Measurements from ENCODE around the gene COL24A1. TPM values are rescaled to one million over a fixed set of nuclear protein-coding genes. Genes with fewer than 3 reads are reported as not detected.

COL24A1 gene
- total RNA-seq, 8 experiments from 2014 or later: 0.37 to 4.3 (median 0.86) TPM

GRCh38 chr1:85940656-85941306 is 215.8 kb downstream of the COL24A1 start:
- in situ Hi-C loops (cut with MboI; ENCODE audit: low pct_unique_long_range_greater_than_20kb in 2 of 9, low sequenced_read_pairs in 9 of 9, unreplicated experiment in 9 of 9): no loop called here
- H3K4me3 ChIP-seq: no peak overlapping the region
- peak in 2 of 8 experiments; percentile 42 to 76 for ATAC-seq (replicated peaks in 6 of 8)
- H3K27ac ChIP-seq: no peak overlapping the region
- 0 to 66% (median 42%) methylated on average over 1 to 2 of the region's 2 CpGs; no CpG with 5 or more reads in 2 of the 10 experiments for WGBS, 10 experiments
- no peaks in the 10 kb centered on the region for H3K4me1 ChIP-seq (replicated peaks in 1 of 2)

GRCh38 chr1:85938829-85939228 is 217.7 kb downstream of the COL24A1 start:
- WGBS, 10 experiments: 57 to 96% (median 87%) methylated on average over 1 to 4 of the region's 4 CpGs
- H3K4me3 ChIP-seq: no peak overlapping the region
- no peak overlapping the region for H3K27ac ChIP-seq
- no peaks in the 10 kb centered on the region for H3K4me1 ChIP-seq (replicated peaks in 1 of 2)
- in situ Hi-C loops (cut with MboI; ENCODE audit: low pct_unique_long_range_greater_than_20kb in 2 of 9, low sequenced_read_pairs in 9 of 9, unreplicated experiment in 9 of 9): no loop called here
- no peak for ATAC-seq (replicated peaks in 6 of 8)

DNA sequence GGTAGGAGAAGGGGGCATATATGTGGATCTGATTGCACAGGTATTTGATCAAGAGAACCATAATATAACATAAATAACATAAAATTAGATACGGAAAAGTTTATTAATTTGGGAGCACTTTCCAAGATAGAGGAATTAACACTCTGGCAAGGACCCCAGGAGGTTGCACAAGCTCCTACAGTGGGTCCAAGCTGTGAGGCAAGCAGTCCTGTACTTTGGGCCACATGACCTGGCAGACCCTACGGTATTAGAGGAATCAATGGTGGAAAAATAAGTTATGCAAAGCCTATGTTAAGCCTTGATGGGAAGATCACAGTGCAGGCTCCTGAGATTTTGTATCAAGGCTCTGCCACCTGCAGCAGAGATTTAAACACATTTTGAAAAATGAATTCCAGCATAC is 220.1 kb downstream of the COL24A1 start:
- Histone ChIP-seq H3K27ac (no peak overlapping the region), H3K4me3 (no peak overlapping the region), H3K4me1 (replicated peaks in 1 of 2) (no peaks in the 10 kb centered on the region)
- in situ Hi-C loops (cut with MboI; ENCODE audit: low pct_unique_long_range_greater_than_20kb in 2 of 9, low sequenced_read_pairs in 9 of 9, unreplicated experiment in 9 of 9): no loop called here
- WGBS, 10 experiments: 0 to 100% (median 61%) methylated on average over 1 to 2 of the region's 2 CpGs; no CpG with 5 or more reads in 2 of the 10 experiments
- ATAC-seq (replicated peaks in 6 of 8): no peak

- ATAC-seq (replicated peaks in 6 of 8): no peak
- in situ Hi-C loops (cut with MboI; ENCODE audit: low pct_unique_long_range_greater_than_20kb in 2 of 9, low sequenced_read_pairs in 9 of 9, unreplicated experiment in 9 of 9): no loop called here
- 43 to 100% (median 100%) methylated on average over 1 of the region's 1 CpG; no CpG with 5 or more reads in 5 of the 10 experiments for WGBS, 10 experiments
Observed at GRCh38 chr1:85936057-85936456, 220.5 kb downstream of the COL24A1 start.

GRCh38 chr1:85935234-85935633 is 221.3 kb downstream of the COL24A1 start:
- H3K4me1 ChIP-seq (replicated peaks in 1 of 2): no peaks in the 10 kb centered on the region
- ATAC-seq (replicated peaks in 6 of 8): peak in 1 of 8 experiments; percentile 17
- H3K4me3 ChIP-seq: no peak overlapping the region
- WGBS, 10 experiments: 17 to 93% (median 78%) methylated on average over 1 to 2 of the region's 2 CpGs
- in situ Hi-C loops (cut with MboI; ENCODE audit: low pct_unique_long_range_greater_than_20kb in 2 of 9, low sequenced_read_pairs in 9 of 9, unreplicated experiment in 9 of 9): no loop called here
- no peak overlapping the region for H3K27ac ChIP-seq

More at GRCh38 chr1:85936057-85936456, 220.5 kb downstream of the COL24A1 start:
- Histone ChIP-seq H3K4me1 (replicated peaks in 1 of 2) (no peaks in the 10 kb centered on the region), H3K27ac (no peak overlapping the region), H3K4me3 (no peak overlapping the region)

DNA sequence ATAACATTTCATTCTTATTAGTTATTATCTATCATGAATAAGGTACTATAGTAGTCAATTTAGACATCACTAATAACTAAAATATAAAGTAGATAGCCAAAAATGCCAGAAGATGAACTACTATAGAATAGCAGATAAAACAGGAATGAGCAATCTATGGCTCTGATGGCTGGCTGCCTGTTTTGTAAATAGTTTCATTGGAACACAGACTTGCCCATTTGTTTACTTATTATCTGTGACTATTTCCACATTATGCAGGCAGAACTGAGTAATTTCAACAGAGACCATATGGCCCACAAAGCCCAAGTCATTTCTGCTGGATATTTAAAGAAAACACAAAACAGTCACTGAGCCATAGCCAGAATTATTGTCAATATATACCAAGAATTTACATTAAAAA is 222.1 kb downstream of the COL24A1 start:
- ATAC-seq (replicated peaks in 6 of 8): peak in 3 of 8 experiments; percentile 22 to 70 (median 56)
- no peak overlapping the region for H3K27ac ChIP-seq
- H3K4me1 ChIP-seq (replicated peaks in 1 of 2): no peaks in the 10 kb centered on the region
- in situ Hi-C loops (cut with MboI; ENCODE audit: low pct_unique_long_range_greater_than_20kb in 2 of 9, low sequenced_read_pairs in 9 of 9, unreplicated experiment in 9 of 9): no loop called here
- H3K4me3 ChIP-seq: no peak overlapping the region

- Histone ChIP-seq H3K27ac (no peak overlapping the region), H3K4me1 (replicated peaks in 1 of 2) (no peaks in the 10 kb centered on the region), H3K4me3 (no peak overlapping the region)
- peak in 2 of 8 experiments; percentile 40 to 71 for ATAC-seq (replicated peaks in 6 of 8)
- in situ Hi-C loops (cut with MboI; ENCODE audit: low pct_unique_long_range_greater_than_20kb in 2 of 9, low sequenced_read_pairs in 9 of 9, unreplicated experiment in 9 of 9): no loop called here
Observed at GRCh38 chr1:85933961-85934360, 222.6 kb downstream of the COL24A1 start.

- ATAC-seq (replicated peaks in 6 of 8): no peak
- WGBS, 10 experiments: 44 to 94% (median 65%) methylated on average over 2 to 3 of the region's 3 CpGs; no CpG with 5 or more reads in 2 of the 10 experiments
Observed at GRCh38 chr1:85911742-85912141, 244.8 kb downstream of the COL24A1 start.

GRCh38 chr1:85900921-85901320 is 255.7 kb downstream of the COL24A1 start:
- in situ Hi-C loops (cut with MboI; ENCODE audit: low pct_unique_long_range_greater_than_20kb in 2 of 9, low sequenced_read_pairs in 9 of 9, unreplicated experiment in 9 of 9): no loop called here
- ATAC-seq (replicated peaks in 6 of 8): no peak
- Histone ChIP-seq H3K4me1 (replicated peaks in 1 of 2) (no peaks in the 10 kb centered on the region), H3K4me3 (no peak overlapping the region), H3K27ac (no peak overlapping the region)

More at GRCh38 chr1:85911742-85912141, 244.8 kb downstream of the COL24A1 start:
- in situ Hi-C loops (cut with MboI; ENCODE audit: low pct_unique_long_range_greater_than_20kb in 2 of 9, low sequenced_read_pairs in 9 of 9, unreplicated experiment in 9 of 9): no loop called here
- Histone ChIP-seq H3K4me3 (no peak overlapping the region), H3K27ac (no peak overlapping the region), H3K4me1 (replicated peaks in 1 of 2) (no peaks in the 10 kb centered on the region)

GRCh38 chr1:85898861-85899260 is 257.7 kb downstream of the COL24A1 start:
- in situ Hi-C loops (cut with MboI; ENCODE audit: low pct_unique_long_range_greater_than_20kb in 2 of 9, low sequenced_read_pairs in 9 of 9, unreplicated experiment in 9 of 9): loop anchor here in 2 of 9 experiments (25.0 kb wide), 2 partner anchors 187 to 587 kb away; partner anchors contain the start of gene ZNHIT6 (in 1 of the 2)
- H3K27ac ChIP-seq: no peak overlapping the region
- H3K4me1 ChIP-seq (replicated peaks in 1 of 2): no peaks in the 10 kb centered on the region
- no peak overlapping the region for H3K4me3 ChIP-seq
- 52 to 100% (median 92%) methylated on average over 1 to 2 of the region's 2 CpGs for WGBS, 10 experiments
- no peak for ATAC-seq (replicated peaks in 6 of 8)

DNA sequence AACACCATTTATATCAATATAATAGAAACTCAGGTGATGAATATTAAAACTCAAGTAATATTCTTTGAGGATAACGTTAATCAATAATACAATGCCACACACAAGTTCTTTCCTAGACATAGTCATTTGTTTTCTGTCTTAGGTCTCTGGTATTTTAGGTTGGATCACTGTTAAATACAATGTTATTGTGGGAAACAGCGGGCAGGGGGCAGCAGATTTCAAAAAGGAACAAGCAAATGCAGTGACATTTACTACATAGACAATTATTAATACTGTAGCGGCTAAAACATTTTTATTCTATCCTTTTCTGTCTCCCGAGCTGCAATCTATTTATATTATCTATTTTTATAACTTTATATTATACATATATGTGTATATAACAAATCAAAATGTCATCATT is 261.9 kb downstream of the COL24A1 start:
- Histone ChIP-seq H3K4me3 (no peak overlapping the region), H3K4me1 (replicated peaks in 1 of 2) (no peaks in the 10 kb centered on the region), H3K27ac (no peak overlapping the region)
- in situ Hi-C loops (cut with MboI; ENCODE audit: low pct_unique_long_range_greater_than_20kb in 2 of 9, low sequenced_read_pairs in 9 of 9, unreplicated experiment in 9 of 9): loop anchor here in 2 of 9 experiments (25.0 kb wide), 2 partner anchors 182 to 582 kb away; partner anchors contain the start of gene ZNHIT6 (in 1 of the 2)
- peak in 3 of 8 experiments; percentile 46 to 70 (median 55) for ATAC-seq (replicated peaks in 6 of 8)
- 0 to 39% (median 18%) methylated on average over 1 to 4 of the region's 4 CpGs for WGBS, 10 experiments

GRCh38 chr1:85892366-85892765 is 264.2 kb downstream of the COL24A1 start:
- no peak overlapping the region for H3K27ac ChIP-seq
- in situ Hi-C loops (cut with MboI; ENCODE audit: low pct_unique_long_range_greater_than_20kb in 2 of 9, low sequenced_read_pairs in 9 of 9, unreplicated experiment in 9 of 9): loop anchor here in 2 of 9 experiments (25.0 kb wide), 2 partner anchors 180 to 580 kb away; partner anchors contain the start of gene ZNHIT6 (in 1 of the 2)
- H3K4me3 ChIP-seq: no peak overlapping the region
- H3K4me1 ChIP-seq (replicated peaks in 1 of 2): no peaks in the 10 kb centered on the region
- 80 to 100% (median 96%) methylated on average over 1 to 2 of the region's 2 CpGs for WGBS, 10 experiments
- ATAC-seq (replicated peaks in 6 of 8): no peak

DNA sequence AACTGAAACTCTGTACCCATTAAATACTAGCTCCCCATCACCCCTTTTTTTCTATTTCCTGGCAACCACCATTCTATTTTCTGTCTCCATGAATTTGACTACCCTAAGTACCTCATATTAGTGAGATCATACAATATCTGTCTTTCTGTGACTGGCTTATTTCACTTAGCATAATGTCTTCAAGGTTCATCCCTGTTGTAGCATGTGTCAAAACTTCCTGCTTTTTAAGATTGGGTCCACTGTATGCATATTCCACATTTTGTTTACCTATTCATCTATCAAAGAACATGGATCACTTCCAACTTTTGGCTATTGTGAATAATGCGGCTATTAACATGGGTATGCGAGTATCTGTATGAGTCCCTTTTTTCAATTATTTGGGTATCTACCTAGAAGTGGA is 266.7 kb downstream of the COL24A1 start:
- in situ Hi-C loops (cut with MboI; ENCODE audit: low pct_unique_long_range_greater_than_20kb in 2 of 9, low sequenced_read_pairs in 9 of 9, unreplicated experiment in 9 of 9): loop anchor here in 2 of 9 experiments (25.0 kb wide), 2 partner anchors 178 to 578 kb away; partner anchors contain the start of gene ZNHIT6 (in 1 of the 2)
- 50 to 100% (median 93%) methylated on average over 1 to 2 of the region's 2 CpGs; no CpG with 5 or more reads in 2 of the 10 experiments for WGBS, 10 experiments
- H3K27ac ChIP-seq: no peak overlapping the region
- ATAC-seq (replicated peaks in 6 of 8): peak in 2 of 8 experiments; percentile 55 to 58
- H3K4me1 ChIP-seq (replicated peaks in 1 of 2): no peaks in the 10 kb centered on the region
- H3K4me3 ChIP-seq: no peak overlapping the region

DNA sequence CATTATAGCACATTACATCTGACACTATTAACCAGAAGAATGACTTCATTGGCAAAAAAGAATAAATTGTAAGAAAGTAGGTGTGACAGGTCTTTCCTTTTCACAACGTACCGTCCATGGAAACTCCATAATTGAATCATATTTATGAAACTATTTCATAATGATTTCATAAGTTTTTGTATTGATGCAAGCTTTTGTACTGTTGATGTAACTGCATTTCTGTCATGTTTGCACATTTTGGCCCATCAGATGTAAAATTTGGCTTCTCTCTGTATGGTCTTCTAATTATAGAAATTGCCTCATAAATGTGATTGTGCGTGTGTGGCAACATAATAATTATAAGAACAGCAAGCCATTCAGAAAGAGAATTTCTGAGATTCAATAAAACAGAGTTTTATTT is 267.7 kb downstream of the COL24A1 start:
- 20 to 100% (median 82%) methylated on average over 1 to 3 of the region's 3 CpGs for WGBS, 10 experiments
- Histone ChIP-seq H3K4me3 (no peak overlapping the region), H3K4me1 (replicated peaks in 1 of 2) (no peaks in the 10 kb centered on the region), H3K27ac (no peak overlapping the region)
- ATAC-seq (replicated peaks in 6 of 8): no peak
- in situ Hi-C loops (cut with MboI; ENCODE audit: low pct_unique_long_range_greater_than_20kb in 2 of 9, low sequenced_read_pairs in 9 of 9, unreplicated experiment in 9 of 9): loop anchor here in 2 of 9 experiments (25.0 kb wide), 2 partner anchors 177 to 577 kb away; partner anchors contain the start of gene ZNHIT6 (in 1 of the 2)
